Stimulated activated CD8-positive, alpha-beta memory T cell treated with anti-CD3 and anti-CD28 coated beads, Interleukin-4, amount 100 ng/mL, for 4 hours (primary cell): ENCODE data around the gene DPY19L3.
"Not testable (repeated sequence)": the region's sequence is repeated elsewhere in the genome, so short reads cannot be mapped to it uniquely, and the experiment has no call there.

ENCODE experiments used
- DNase-seq, 2 donors: peaks; one replicate each; pipeline ENCODE4 v3.0.0-alpha.2; 2020; ENCODE audit warnings: low read depth in 2 of 2, low spot score in 1 of 2

Gene DPY19L3

DNA sequence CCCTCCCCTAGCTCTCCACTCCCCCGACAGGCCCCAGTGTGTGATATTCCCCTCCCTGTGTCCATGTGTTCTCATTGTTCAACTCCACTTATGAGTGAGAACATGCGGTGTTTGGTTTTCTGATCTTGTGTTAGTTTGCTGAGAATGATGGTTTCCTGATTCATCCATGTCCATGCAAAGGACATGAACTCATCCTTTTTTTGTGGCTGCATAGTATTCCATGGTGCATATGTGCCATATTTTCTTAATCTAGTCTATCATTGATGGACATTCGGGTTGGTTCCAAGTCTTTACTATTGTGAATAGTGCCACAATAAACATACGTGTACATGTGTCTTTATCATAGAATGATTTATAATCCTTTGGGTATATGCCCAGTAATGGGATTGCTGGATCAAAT lies 106.9 kb downstream of the DPY19L3 start:
- not testable (repeated sequence) for DNase-seq

DNA sequence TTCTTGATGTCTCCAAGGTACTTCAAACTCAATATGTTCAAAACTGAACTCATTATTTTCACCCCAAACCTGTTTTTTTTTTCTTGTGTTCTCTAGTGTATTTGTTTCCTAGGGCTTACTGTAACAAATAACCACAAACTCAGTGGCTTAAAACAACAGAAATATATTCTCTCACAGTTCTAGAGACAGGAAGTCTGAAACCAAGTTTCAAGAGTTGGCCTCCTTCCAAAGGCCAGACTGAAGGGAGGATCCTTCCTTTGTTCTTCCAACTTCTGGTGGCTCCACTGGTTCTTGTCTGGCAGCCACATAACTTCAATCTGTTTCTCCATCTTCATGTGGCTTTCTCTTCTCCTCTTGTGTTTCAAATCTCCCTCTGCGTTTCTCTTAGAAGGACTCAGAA lies 113.5 kb downstream of the DPY19L3 start:
- DNase-seq, result no peak

DNA sequence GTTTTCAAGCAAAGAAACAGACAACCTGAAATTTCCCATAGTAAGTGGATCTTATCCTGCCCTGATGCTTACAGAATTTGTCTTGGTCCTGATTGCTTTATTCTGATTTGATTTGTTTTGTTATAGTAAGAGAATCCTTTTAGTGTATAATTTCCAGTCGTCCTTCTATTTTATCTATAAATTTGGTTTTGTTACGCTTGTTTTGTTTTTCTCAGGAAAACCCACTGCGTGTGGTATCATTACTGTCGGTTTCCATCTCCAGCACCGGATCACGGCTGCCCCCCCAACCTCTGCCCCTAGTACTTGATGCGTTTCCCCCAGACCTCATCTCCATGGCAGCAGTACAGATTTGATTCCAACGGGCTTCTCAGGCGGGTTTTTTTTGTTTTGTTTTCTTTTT lies 117.4 kb downstream of the DPY19L3 start:
- DNase-seq, result no peak

DNA sequence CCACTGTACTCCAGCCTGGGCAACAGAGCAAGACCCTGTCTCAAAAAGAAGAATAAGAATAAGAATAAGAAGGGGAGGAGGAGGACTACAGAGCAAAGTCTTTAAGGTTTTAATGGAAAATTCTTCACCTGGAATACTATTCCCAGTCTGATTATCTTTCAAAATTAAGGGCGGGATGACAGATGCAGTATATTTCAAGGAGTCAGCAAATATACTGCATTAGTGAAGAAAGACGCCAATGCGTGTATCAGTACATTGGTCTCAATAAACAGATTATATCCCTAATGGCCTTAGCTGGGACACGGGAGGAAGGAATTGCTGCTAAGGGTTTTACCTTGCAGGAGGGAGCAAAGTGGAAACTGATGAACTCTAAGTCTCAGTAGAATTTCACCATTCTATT lies 121.3 kb downstream of the DPY19L3 start:
- no peak for DNase-seq

DNA sequence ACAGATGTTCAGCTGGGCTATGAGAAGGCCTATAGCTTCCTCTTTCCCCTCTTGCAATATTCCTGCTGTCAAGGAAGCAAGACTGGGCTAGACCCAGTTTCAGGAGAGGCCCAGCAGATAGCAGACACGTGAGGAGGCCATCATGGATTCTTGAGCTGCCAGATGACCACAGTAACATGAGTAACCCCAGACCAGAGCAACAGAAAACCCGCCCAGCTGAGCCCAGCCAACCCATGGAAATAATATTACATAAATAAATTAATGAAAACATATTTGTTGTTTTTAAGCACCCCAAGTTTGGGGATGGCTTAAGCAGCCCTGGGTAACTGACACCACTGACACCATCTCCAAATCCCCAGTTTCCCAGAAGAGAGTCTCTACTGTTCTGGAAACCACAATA lies 125.2 kb downstream of the DPY19L3 start:
- DNase-seq, result no peak

DNA sequence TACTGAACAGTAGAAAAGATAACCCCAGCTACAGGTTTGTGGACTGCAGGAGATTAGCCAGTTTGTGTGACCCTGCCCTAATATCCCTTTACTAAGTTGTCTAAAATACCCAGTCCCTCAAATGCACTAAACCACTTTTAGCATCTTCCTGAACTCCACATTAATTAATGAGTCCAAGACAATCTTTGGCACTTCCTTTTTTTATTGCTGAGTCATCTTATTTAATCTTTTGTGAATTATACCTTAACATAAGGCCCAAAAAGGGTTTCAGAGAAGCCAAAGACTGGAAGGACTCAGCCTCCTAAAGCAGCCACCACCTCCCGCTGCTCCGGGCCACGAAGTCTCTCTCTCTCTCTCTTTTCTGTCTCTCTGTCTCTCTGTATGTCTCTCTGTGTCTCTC lies 126.7 kb downstream of the DPY19L3 start:
- no peak for DNase-seq
